ENCODE measurements around the gene TMEM232.

TMEM232 gene

DNA sequence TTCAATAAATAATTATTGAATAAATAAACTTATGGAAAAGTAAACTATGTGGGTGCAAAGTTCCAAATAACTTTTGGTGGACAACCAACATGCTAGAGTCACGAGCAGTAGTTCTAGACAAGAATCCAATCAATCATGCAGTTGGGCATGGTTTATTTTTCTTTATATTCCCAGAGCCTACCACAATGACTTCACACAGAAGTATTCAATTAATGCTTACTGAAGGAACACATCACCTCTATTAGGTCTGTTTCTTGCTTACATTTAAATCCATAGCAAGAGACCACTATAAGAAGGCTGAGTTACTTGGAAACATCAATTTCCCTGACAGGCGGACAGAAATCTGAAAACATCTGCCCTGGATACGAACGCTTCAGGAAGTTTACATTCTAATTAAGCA lies 214.2 kb downstream of the TMEM232 start:
- no peaks in the 10 kb centered on the region for H3K79me2 ChIP-seq (ENCODE audit: insufficient read depth, low read length)

DNA sequence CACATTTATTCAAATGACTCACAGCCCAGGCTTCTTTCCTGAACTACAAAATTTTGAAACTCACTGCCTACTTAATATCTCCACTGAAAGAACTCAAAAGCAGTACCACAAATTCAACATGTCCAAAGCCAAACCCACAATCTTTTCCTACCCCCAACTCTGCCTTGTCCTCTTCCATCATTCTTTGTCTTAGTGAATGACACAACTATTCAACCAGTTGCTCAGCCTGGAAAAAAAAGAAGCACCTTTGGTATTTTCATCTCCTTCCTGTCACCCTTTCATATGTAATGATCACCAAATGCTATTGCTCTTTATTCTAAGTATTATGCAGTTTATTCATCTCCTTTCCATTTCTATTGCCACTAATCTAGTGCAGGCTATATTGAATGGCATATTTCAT lies 216.3 kb downstream of the TMEM232 start:
- H3K4me1 ChIP-seq (ENCODE audit: insufficient read depth, low read length, severe bottlenecking) = no peaks in the 10 kb centered on the region
- no peaks in the 10 kb centered on the region for H3K36me3 ChIP-seq (ENCODE audit: insufficient read depth, low read length)
- H4K20me1 ChIP-seq (ENCODE audit: insufficient read depth, low read length) = no peaks in the 10 kb centered on the region
- H3K9me3 ChIP-seq (ENCODE audit: low read length) = no peaks in the 10 kb centered on the region
- H3K4me3 ChIP-seq (ENCODE audit: low read depth, low read length, poor library complexity, severe bottlenecking) = no peak overlapping the region
- TF ChIP-seq, protein P1, sequence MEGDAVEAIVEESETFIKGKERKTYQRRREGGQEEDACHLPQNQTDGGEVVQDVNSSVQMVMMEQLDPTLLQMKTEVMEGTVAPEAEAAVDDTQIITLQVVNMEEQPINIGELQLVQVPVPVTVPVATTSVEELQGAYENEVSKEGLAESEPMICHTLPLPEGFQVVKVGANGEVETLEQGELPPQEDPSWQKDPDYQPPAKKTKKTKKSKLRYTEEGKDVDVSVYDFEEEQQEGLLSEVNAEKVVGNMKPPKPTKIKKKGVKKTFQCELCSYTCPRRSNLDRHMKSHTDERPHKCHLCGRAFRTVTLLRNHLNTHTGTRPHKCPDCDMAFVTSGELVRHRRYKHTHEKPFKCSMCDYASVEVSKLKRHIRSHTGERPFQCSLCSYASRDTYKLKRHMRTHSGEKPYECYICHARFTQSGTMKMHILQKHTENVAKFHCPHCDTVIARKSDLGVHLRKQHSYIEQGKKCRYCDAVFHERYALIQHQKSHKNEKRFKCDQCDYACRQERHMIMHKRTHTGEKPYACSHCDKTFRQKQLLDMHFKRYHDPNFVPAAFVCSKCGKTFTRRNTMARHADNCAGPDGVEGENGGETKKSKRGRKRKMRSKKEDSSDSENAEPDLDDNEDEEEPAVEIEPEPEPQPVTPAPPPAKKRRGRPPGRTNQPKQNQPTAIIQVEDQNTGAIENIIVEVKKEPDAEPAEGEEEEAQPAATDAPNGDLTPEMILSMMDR (IDR thresholded peaks at IDR 0.05; ENCODE audit: low read length) = no peak
- TF ChIP-seq EZH2 (IDR thresholded peaks at IDR 0.05; ENCODE audit: borderline replicate concordance, low read length) = no peak
- no peaks in the 10 kb centered on the region for H3K27me3 ChIP-seq (ENCODE audit: insufficient read depth, low read length)
- no peak overlapping the region for H3K27ac ChIP-seq (ENCODE audit: low read depth, low read length, poor library complexity, severe bottlenecking)
- no peak overlapping the region for H2AFZ ChIP-seq (ENCODE audit: low read length)
- H3K9ac ChIP-seq (ENCODE audit: low read length) = no peak overlapping the region
- no peaks in the 10 kb centered on the region for H3F3A ChIP-seq (ENCODE audit: insufficient read depth, low read length)
- H3K79me2 ChIP-seq (ENCODE audit: insufficient read depth, low read length) = no peaks in the 10 kb centered on the region
- no peaks in the 10 kb centered on the region for H3K9me2 ChIP-seq (ENCODE audit: low read depth, low read length)
- H3K4me2 ChIP-seq (ENCODE audit: low read length) = no peak overlapping the region

More for the DNA sequence above, 214.2 kb downstream of the TMEM232 start:
- Histone ChIP-seq H3K4me1 (ENCODE audit: insufficient read depth, low read length, severe bottlenecking) (no peaks in the 10 kb centered on the region), H3F3A (ENCODE audit: insufficient read depth, low read length) (no peaks in the 10 kb centered on the region), H3K4me2 (ENCODE audit: low read length) (no peak overlapping the region), H2AFZ (ENCODE audit: low read length) (no peak overlapping the region), H3K36me3 (ENCODE audit: insufficient read depth, low read length) (no peaks in the 10 kb centered on the region), H3K9ac (ENCODE audit: low read length) (no peak overlapping the region), H3K4me3 (ENCODE audit: low read depth, low read length, poor library complexity, severe bottlenecking) (no peak overlapping the region), H4K20me1 (ENCODE audit: insufficient read depth, low read length) (no peaks in the 10 kb centered on the region), H3K27me3 (ENCODE audit: insufficient read depth, low read length) (no peaks in the 10 kb centered on the region), H3K9me3 (ENCODE audit: low read length) (no peaks in the 10 kb centered on the region), H3K27ac (ENCODE audit: low read depth, low read length, poor library complexity, severe bottlenecking) (no peak overlapping the region), H3K9me2 (ENCODE audit: low read depth, low read length) (no peaks in the 10 kb centered on the region)
- TF ChIP-seq, protein P1 (IDR thresholded peaks at IDR 0.05; ENCODE audit: low read length) = no peak
- no peak for TF ChIP-seq EZH2 (IDR thresholded peaks at IDR 0.05; ENCODE audit: borderline replicate concordance, low read length)

DNA sequence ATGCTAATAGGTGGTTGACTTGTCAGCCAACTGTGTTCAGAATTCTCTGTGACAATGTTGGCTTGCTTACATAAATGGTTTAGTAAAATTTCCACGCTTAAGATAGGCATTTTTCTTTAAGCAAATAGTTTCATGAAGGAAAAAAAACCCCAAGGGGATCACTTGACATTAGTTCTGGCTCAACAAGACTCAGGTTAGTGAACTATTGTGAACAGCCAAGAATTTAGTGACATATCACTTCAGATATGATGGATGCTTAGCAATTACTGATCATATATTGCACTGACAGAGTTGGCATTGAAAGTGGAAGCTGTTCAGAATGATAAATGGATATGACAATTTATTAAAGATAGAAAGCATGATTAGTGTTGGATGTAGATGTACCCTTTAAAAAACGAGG lies 218.5 kb downstream of the TMEM232 start:
- Histone ChIP-seq H3K9me2 (ENCODE audit: low read depth, low read length) (no peaks in the 10 kb centered on the region), H3K79me2 (ENCODE audit: insufficient read depth, low read length) (no peaks in the 10 kb centered on the region), H3F3A (ENCODE audit: insufficient read depth, low read length) (no peaks in the 10 kb centered on the region), H3K27ac (ENCODE audit: low read depth, low read length, poor library complexity, severe bottlenecking) (no peak overlapping the region), H3K4me2 (ENCODE audit: low read length) (no peak overlapping the region), H3K9ac (ENCODE audit: low read length) (no peak overlapping the region), H4K20me1 (ENCODE audit: insufficient read depth, low read length) (no peaks in the 10 kb centered on the region), H3K27me3 (ENCODE audit: insufficient read depth, low read length) (no peaks in the 10 kb centered on the region), H3K9me3 (ENCODE audit: low read length) (no peaks in the 10 kb centered on the region), H3K4me1 (ENCODE audit: insufficient read depth, low read length, severe bottlenecking) (no peaks in the 10 kb centered on the region), H2AFZ (ENCODE audit: low read length) (no peak overlapping the region), H3K36me3 (ENCODE audit: insufficient read depth, low read length) (no peaks in the 10 kb centered on the region), H3K4me3 (ENCODE audit: low read depth, low read length, poor library complexity, severe bottlenecking) (no peak overlapping the region)
- TF ChIP-seq EZH2 (IDR thresholded peaks at IDR 0.05; ENCODE audit: borderline replicate concordance, low read length) = no peak
- TF ChIP-seq, protein P1 (IDR thresholded peaks at IDR 0.05; ENCODE audit: low read length) = no peak

Data from OCI-LY1 (cell line).